Mucosa of stomach (tissue), 1 donor: Measurements from ENCODE around the gene PRDM10.
"Not testable (repeated sequence)": the region's sequence is repeated elsewhere in the genome, so short reads cannot be mapped to it uniquely, and the experiment has no call there.

Source experiments
- H3K27me3 ChIP-seq: one replicate; pipeline ENCODE4 v1.7.0; 2013; ENCODE audit warnings: mild to moderate bottlenecking, low read length; ENCODE audit not compliant: control insufficient read depth, insufficient read depth
- H3K36me3 ChIP-seq: one replicate; pipeline ENCODE4 v1.7.0; 2013; ENCODE audit warnings: low read length; ENCODE audit not compliant: control insufficient read depth, insufficient read depth
- H3K4me1 ChIP-seq: one replicate; pipeline ENCODE4 v1.7.0; 2013; ENCODE audit warnings: mild to moderate bottlenecking, low read length; ENCODE audit not compliant: control insufficient read depth, insufficient read depth
- H3K4me3 ChIP-seq: one replicate; pipeline ENCODE4 v1.7.0; 2013; ENCODE audit warnings: low read length
- H3K9ac ChIP-seq: one replicate; pipeline ENCODE4 v1.7.0; 2013; ENCODE audit warnings: mild to moderate bottlenecking, low read length, moderate library complexity
- H3K9me3 ChIP-seq: one replicate; pipeline ENCODE4 v1.7.0; 2013; ENCODE audit warnings: mild to moderate bottlenecking, low read length, moderate library complexity; ENCODE audit not compliant: control insufficient read depth
- donor health status: Pancreatic carcinoma.

PRDM10 gene

DNA sequence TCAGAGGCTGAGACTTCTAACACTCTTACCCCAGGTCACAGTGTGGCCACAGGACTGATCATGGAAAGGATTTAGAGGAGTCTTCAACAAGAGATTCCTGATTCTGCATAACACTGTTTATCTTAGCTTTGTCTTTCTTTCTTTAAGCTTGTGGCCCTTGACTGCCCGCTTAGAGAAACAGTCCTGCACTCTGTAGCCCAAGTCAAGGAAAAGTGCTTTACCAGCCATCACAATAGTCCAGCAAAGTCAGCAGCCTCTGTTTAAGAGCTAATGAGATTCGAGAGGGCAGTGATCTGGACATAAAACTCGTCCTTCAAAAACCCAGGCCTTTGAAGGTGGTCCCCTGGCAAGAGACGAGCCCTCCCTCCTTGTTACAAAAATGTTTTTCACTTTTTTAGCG is 30.0 kb downstream of the PRDM10 start:
- Histone ChIP-seq H3K4me3 (no peak overlapping the region), H3K27me3 (no peaks in the 10 kb centered on the region), H3K9me3 (no peaks in the 10 kb centered on the region), H3K4me1 (no peaks in the 10 kb centered on the region), H3K36me3 (no peaks in the 10 kb centered on the region), H3K9ac (no peak overlapping the region)

DNA sequence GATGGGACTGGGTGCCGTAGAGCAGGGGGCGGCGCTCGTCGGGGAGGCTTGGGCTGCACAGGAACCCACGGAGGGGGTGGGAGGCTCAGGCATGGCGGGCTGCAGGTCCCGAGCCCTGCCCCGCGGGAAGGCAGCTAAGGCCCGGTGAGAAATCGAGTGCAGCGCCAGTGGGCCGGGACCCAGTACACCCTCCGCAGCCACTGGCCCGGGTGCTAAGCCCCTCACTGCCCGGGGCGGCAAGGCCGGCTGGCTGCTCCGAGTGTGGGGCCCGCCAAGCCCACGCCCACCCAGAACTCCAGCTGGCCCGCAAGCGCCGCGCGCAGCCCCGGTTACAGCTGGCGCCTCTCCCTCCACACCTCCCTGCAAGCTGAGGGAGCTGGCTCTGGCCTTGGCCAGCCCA is 30.8 kb downstream of the PRDM10 start:
- H3K9ac ChIP-seq, H3K4me1 ChIP-seq, H3K4me3 ChIP-seq, H3K9me3 ChIP-seq, H3K36me3 ChIP-seq, H3K27me3 ChIP-seq: not testable (repeated sequence)

DNA sequence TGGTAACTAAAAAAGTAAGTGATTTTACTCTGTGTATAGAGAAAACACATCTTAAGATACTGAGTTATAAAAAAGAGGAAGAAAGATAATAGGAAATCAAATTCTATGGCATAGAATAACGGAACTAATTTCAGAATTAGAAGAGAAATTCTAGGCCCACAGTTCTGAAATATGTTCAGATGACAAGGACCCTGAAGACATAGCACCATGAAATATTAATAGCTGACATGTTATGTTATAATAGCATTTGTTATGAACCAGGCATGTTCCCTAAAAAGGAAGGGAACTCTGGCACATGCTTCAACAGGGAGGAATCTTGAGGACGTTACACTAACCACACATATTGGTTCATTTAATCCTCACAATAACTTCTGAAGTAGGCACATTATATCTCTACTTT is 32.7 kb downstream of the PRDM10 start:
- no peaks in the 10 kb centered on the region for H3K27me3 ChIP-seq
- no peaks in the 10 kb centered on the region for H3K36me3 ChIP-seq
- no peaks in the 10 kb centered on the region for H3K9me3 ChIP-seq
- no peak overlapping the region for H3K9ac ChIP-seq
- no peak overlapping the region for H3K4me3 ChIP-seq
- H3K4me1 ChIP-seq, result peaks cover 5% of the 10 kb centered on the region

DNA sequence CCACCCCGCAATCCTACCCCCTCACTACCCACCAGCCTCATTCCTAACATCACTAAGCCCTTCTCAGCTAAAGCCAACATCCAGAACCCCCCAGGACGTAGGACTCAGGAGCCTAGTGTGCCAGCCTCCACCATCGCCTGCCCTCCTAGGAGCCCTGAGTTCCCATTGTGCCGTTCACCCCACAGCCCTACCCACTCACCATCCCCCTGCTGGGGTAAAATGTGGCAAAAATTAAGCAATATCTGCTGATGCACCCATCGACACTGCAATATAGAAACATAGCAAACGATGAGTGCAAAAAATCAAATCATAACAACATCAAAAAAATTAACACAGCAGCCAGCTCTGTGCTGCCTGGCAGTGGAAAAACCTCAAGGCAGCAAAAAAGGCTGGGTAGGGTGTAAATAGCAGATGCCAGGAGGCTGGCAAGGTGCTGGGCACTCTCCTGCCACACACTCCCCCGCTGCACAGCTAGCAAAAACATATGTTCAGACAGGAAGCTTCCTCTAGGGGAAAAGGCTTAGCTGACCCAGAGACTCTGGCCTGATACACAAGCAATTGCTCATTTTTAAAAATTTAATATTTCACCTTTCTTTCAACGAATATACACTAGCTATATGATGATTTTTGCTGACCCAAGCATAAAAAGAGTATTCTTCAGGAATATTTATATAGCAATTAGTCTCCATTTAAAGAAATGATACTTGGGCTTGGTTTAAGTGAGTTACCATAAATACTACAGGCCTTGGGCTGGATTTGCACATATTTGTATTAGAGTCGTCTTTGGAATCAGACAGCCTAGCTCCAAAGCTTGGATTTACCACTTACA is 33.8 kb downstream of the PRDM10 start:
- no peak overlapping the region for H3K9ac ChIP-seq

DNA sequence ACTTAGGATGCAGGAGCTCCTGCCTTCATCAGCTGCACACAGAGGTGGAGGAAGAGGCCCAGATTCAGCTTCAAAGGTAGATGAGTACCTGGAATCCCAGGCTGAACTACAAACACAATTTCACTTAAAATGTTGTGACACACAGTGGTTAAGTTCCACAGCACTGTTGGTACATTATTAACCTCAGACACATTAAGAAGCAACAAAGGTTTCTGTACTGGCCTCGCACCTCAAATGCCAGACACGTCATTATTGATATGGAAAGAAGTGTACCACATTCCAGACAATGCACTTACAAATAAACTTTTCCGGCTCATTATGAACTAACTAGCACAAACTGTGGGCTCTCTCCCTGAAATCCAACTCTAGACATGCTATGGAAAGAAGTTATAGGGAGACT is 34.6 kb downstream of the PRDM10 start:
- Histone ChIP-seq H3K36me3 (no peaks in the 10 kb centered on the region), H3K4me1 (peaks cover 5% of the 10 kb centered on the region), H3K9ac (no peak overlapping the region), H3K9me3 (no peaks in the 10 kb centered on the region), H3K4me3 (no peak overlapping the region), H3K27me3 (no peaks in the 10 kb centered on the region)

More for the DNA sequence above, 33.8 kb downstream of the PRDM10 start:
- H3K36me3 ChIP-seq, result no peaks in the 10 kb centered on the region
- H3K4me3 ChIP-seq, result no peak overlapping the region
- H3K4me1 ChIP-seq, result peaks cover 5% of the 10 kb centered on the region
- H3K9me3 ChIP-seq, result no peaks in the 10 kb centered on the region
- H3K27me3 ChIP-seq, result no peaks in the 10 kb centered on the region

DNA sequence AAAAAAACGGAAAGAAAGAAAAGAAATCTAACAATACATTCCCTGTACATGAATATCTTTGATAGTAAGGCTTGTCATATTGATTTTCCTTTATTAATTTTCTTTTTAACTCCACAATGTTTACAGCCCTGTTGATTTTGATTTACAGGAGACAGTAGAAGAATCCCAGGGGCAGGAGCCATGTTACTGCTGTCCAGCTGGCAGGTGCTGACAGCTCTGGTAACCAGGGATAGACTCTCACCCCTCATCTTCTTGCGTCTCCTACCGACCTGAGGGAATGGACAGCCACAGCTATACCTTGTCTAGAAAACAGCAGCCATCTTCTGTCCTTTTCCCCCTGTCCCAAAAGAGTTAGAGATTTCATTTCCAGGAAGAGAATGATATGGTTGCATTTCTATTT is 37.4 kb downstream of the PRDM10 start:
- no peaks in the 10 kb centered on the region for H3K27me3 ChIP-seq
- H3K4me3 ChIP-seq, result no peak overlapping the region
- H3K9ac ChIP-seq, result no peak overlapping the region
- H3K4me1 ChIP-seq, result peaks cover 5% of the 10 kb centered on the region
- no peaks in the 10 kb centered on the region for H3K9me3 ChIP-seq
- H3K36me3 ChIP-seq, result no peaks in the 10 kb centered on the region

DNA sequence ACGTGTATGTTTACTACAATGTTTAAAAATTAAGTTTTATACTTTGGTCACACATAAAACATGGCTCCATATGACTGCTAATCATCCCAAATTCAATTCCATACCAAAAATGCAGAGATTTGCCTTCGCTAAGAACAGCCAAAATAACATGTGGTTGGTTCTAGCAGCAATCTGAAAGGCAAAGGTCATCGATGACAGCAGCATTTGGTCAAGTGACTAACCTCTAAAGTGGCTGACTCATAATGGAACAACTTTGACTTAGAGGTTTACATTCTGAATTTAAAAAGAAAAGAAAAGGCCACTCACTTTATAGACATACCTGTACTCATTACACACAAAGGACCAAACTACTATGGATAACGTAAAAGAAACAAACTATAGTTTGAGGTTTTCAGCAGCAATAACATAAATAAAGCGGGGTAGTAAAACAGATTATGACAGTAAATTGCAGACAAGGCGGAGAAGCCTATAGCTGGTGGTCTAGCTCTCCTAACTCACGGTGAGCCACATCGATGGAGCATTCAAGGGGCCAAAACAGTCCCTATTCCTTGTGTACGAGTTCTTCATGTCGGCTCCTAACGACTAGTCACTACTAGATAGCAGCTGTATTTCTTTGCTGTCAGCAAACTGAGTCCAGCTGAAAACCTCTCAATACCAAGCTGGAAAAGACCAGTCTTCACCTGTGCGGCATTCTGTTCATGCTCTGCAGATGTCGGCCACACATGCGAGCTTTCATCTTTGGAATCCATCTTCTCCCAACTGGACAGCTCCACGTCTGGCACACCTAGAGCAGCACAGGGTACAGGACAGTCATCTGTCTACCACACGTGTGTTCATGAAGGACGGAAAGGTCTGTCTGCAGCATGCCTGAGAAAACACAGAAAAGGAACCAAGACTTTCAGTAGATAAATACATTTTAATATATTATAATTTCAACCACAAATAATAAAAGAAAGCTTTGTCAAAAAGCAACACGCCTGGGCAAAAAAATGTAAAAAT is 42.1 kb downstream of the PRDM10 start:
- H3K4me1 ChIP-seq, result no peaks in the 10 kb centered on the region

DNA sequence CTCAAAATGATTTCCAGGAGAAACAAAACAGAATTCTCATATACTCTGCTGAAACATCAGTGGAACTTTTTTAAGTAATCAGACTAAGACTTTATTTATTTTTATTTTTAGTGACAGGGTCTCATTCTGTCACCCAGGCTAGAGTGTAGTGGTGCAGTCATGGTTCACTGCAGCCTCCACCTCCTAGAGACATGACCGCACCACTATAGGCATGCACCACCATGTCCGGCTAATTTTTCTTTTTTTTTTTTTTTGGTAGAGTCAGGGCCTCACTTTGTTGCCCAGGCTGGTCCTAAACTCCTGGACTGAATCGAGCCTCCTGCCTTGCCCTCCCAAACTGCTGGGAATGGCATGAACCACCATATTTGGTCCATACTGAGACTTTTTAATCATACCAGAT is 42.9 kb downstream of the PRDM10 start:
- H3K36me3 ChIP-seq, result no peaks in the 10 kb centered on the region
- no peaks in the 10 kb centered on the region for H3K9me3 ChIP-seq
- H3K4me1 ChIP-seq, result no peaks in the 10 kb centered on the region
- no peak overlapping the region for H3K9ac ChIP-seq
- H3K27me3 ChIP-seq, result no peaks in the 10 kb centered on the region
- H3K4me3 ChIP-seq, result no peak overlapping the region

More for the DNA sequence above, 42.1 kb downstream of the PRDM10 start:
- no peaks in the 10 kb centered on the region for H3K36me3 ChIP-seq
- H3K9me3 ChIP-seq, result no peaks in the 10 kb centered on the region
- no peaks in the 10 kb centered on the region for H3K27me3 ChIP-seq
- no peak overlapping the region for H3K9ac ChIP-seq
- no peak overlapping the region for H3K4me3 ChIP-seq

DNA sequence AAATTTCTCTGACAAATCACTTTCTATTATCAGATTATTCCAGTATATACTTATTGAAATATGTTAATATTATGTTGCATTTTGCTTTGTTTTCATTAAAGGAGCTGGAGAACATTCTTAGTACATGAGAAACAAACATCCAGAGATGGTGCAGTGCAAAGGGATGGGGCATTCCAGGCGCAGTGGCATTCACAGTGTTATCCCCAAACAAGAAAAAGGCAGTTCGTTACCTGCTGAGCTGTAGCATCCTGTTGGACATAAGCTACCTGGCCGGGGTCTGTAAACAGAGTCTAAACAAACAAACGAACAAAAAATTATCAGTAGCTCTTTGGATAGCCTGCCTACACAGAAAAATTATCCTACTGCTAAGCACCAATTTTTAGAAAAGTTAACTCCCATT is 47.4 kb downstream of the PRDM10 start:
- Histone ChIP-seq H3K4me3 (no peak overlapping the region), H3K9ac (no peak overlapping the region), H3K4me1 (peaks cover 6% of the 10 kb centered on the region), H3K9me3 (no peaks in the 10 kb centered on the region), H3K27me3 (no peaks in the 10 kb centered on the region), H3K36me3 (no peaks in the 10 kb centered on the region)

DNA sequence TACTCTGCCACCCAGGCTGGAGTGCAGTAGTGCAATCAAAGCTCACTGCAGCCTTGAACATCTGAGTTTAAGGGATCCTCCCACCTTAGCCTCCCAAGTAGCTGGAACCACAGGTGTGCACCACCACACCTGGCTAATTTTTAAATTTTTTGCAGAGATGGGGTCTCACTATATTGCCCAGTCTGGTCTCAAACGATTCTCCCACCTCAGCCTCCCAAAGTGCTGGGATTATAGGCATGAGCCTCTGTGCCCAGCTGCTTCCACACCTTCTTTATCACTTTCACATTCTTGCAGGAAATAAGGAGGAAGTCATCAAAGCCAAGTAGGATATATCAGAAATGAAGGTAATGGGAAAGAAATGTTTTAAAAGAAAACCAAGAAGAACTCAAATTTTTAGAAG is 47.9 kb downstream of the PRDM10 start:
- H3K4me1 ChIP-seq, H3K9me3 ChIP-seq, H3K9ac ChIP-seq, H3K36me3 ChIP-seq, H3K27me3 ChIP-seq, H3K4me3 ChIP-seq: not testable (repeated sequence)

DNA sequence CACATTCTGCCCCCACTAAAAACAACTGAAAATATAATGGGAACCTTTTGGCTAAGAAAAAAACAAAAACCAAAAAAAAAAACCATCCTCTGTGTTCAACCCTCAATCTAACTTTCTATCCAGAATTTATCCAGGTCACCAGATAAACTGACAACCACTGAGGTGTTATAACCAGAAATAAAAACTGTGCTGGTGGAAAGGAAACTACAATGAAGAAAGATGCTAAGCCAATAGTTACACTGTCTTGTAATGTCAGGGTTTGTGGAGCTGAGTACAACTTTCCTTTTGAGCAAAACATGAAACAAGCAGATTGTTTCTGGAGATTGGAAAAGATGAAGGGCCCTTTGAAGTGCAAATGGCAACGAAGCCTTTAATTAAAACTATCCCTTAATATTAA is 50.8 kb downstream of the PRDM10 start:
- no peaks in the 10 kb centered on the region for H3K9me3 ChIP-seq
- H3K4me1 ChIP-seq, result peaks cover 8% of the 10 kb centered on the region
- no peaks in the 10 kb centered on the region for H3K27me3 ChIP-seq
- no peaks in the 10 kb centered on the region for H3K36me3 ChIP-seq
- no peak overlapping the region for H3K9ac ChIP-seq
- H3K4me3 ChIP-seq, result no peak overlapping the region

DNA sequence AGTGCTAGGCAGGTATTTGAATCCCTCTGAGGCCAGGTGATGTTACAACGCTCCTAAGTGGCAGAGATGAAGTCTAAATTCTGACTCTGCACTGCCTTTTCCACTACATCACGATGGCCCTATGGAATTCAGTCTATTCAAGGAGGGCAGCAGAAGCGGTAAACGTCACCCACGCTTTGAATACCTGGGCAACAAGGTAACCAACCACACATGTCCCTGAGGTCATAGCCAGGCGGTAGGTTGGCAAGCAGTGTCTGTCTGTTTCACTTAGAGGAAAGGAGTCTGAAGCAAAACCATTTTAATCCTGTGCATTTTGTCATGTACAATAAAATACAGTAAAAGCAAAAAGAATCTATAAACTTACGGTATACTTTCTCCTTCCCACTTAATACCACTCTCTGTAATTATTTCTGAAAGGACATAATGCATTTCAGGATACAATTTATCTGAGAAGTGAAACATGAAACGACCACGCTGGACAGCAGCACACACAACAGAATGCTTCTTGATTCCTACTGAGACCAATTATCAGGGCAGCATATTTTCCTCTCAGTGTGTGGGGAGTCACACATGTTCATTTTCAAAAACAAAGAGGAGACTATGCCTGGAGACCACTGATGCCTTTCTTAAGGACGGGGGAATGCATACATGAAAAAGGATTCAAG is 51.3 kb downstream of the PRDM10 start:
- no peaks in the 10 kb centered on the region for H3K27me3 ChIP-seq
- H3K9ac ChIP-seq, result no peak overlapping the region
- H3K36me3 ChIP-seq, result no peaks in the 10 kb centered on the region
- H3K4me1 ChIP-seq, result peaks cover 8% of the 10 kb centered on the region
- H3K4me3 ChIP-seq, result no peak overlapping the region
- no peaks in the 10 kb centered on the region for H3K9me3 ChIP-seq
